Measurements from ENCODE around the gene MAMSTR.
"Not testable (repeated sequence)": the region's sequence is repeated elsewhere in the genome, so short reads cannot be mapped to it uniquely, and the experiment has no call there.

MAMSTR gene

DNA sequence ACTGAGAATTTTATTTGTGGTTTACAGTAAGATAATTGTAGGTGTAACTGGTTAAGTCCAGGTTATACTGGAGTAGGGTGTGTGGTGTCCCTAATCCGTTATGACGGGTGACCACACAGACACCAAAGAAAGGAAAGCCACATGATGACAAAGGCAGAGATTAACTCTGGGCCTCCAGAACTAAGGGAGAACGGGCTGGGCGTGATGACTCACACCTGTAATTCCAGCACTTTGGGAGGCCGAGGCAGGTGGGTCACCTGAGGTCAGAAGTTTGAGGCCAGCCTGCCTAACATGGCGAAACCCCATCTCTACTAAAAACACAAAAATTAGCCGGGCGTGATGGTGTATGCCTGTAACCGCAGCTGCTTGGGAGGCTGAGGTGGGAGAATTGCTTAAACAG lies 33.9 kb downstream of the MAMSTR start:
- DNase-seq = no peak

GRCh38 chr19:48683349-48683748 lies 36.2 kb downstream of the MAMSTR start:
- peak; percentile 25 for DNase-seq

DNA sequence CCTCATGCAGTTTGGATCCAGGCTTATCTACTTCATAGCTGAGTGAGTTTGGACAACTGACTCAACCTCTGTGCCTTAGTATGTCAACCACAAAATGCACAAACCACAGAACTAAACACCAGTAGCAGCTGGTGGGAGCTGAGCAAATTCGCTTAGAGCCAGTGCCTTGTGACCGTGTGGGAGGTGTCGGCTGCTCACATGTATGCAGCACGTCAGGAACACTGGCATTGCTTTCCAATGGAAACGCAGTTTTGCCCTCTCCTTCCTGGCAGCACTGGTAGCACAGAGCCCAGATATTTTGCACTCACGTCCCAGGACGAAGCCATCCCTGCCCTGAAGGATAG lies 38.4 kb downstream of the MAMSTR start:
- DNase-seq = peak; percentile 25

DNA sequence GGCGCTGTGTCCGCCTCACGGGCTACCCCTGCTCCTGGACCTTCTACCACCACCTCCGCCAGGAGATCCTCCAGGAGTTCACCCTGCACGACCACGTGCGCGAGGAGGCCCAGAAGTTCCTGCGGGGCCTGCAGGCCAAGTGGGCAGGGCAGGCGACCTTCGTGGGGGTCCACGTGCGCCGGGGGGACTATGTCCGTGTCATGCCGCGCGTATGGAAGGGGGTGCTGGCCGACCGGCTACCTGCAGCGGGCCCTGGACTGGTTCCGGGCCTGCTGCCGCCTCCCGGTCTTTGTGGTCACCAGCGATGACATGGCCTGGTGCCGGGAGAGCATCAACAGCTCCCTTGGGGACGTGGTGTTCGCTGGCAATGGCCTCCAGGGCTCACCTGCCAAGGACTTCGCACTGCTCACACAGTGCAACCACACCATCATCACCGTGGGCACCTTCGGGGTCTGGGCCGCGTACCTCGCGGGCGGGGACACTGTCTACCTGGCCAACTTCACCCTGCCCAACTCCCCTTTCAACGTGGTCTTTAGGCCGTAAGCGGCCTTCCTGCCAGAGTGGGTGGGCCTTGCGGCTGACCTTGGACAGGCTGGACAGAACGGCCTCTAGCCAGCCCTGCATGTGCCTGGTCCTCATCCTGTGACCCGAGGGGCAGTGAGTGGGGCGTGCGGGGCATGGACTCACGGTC lies 38.9 kb downstream of the MAMSTR start:
- DNase-seq = no peak

GRCh38 chr19:48680006-48680405 lies 39.5 kb downstream of the MAMSTR start:
- DNase-seq = not testable (repeated sequence)

- DNase-seq = no peak
Observed at GRCh38 chr19:48678201-48678600, 41.3 kb downstream of the MAMSTR start.

DNA sequence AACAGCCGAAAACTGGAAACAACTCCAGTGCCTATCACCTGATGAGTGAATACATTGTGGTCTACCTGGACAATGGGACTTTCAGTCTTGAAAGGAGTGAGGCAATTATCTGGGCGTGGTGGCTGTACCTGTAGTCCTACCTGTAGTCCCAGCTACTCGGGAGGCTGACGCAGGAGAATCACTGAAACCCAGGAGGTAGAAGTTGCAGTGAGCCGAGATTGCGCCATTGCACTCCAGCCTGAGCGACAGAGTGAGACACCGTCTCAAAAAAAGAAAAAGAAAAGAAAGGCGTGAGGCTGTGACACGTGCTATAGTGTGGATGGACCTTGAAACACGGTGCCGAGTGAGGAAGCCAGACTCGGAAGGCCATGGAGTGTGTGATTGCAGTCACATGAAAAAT lies 42.6 kb downstream of the MAMSTR start:
- no peak for DNase-seq

DNA sequence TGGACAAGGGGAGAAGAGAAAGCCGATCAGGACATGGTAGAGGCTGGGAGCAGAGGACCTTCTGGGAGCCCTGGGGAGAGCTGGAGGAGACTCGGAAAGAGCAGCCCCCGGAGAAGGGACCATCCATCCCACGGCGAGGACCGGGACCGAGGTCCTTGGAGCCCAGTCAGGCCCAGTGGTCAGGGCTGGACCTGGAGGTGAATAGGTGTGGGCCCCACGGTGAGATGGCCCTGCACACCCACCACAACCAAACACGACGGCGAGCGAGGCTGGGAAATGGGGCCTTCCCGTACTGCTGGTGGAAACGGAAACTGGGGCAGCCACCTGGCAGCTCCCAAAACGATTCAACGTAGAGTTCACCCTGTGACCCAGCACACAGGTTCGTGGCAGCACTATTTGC lies 43.0 kb downstream of the MAMSTR start:
- no peak for DNase-seq

GRCh38 chr19:48674921-48675824 lies 44.4 kb downstream of the MAMSTR start:
- peak; percentile 88 for DNase-seq

- DNase-seq = no peak
Observed at GRCh38 chr19:48674216-48674809, 45.2 kb downstream of the MAMSTR start.

GRCh38 chr19:48673436-48674100 lies 46.0 kb downstream of the MAMSTR start:
- no peak for DNase-seq

GRCh38 chr19:48672994-48673393 lies 46.5 kb downstream of the MAMSTR start, which contains the start of gene NTN5:
NTN5 (minus strand) TSS chr19:48673017; CDS start chr19:48670986, 2,031 bp downstream.
- no peak for DNase-seq

DNA sequence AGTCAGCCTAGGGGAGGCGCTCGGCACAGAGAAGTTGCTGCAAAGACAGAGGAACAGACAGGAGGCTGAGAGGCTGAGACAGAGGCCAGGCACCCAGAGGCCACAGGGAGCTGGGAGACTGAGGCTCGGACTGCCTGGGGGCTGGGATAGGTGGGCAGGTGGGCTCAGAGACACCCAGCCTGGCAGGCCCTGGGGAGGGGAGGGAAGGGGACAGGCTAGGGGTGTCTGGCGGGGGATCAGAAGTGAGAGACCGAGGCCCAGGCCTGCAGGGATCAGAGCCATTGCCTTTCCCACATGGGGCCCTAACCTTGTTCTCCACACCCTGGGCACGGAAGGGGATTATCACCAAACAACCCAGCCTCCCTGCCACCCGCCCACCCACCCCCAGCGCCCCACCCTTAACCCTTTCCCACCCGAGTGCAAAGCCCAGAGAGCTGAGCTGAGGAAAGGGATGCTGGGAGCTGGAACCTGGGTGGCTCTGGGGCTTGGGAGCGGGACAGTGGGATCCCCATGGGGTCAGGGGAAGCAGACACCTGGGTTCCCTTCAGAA lies 48.0 kb downstream of the MAMSTR start:
- DNase-seq = no peak

DNA sequence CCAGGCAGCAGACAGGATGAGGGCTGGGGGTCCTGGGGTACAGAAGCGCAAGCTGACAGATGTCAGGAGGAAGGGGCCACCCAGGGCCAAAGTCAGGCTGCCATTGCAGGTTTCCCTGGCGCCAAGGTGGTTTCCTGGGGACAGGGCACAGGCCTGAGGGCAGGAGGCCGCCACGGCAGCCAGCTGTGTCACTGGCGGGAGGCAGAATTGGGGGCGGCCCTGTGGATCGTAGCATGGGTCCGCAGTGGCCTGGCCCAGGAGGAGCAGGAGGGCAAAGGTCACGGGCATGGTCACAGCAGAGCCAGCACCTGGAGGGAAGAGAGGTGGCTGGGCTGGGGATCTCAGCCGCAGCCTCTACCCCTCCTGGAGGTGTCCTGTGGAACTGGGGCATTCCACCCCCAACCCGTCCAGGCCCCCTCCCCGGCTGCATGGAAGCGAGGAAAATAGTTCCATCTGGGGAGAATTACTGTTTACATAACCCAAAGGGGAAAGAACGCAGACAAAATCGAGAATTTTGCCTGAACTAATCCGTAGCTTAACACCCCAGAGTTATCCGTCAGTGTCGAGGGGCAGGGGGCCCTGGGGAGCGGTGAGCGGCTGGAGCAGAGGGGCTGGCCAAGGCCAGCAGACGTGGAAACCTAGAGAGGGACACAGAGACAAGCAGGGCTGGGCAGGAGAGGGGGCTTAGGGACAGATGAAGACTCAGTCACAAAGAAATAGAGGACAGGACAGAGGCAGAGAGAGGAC lies 48.7 kb downstream of the MAMSTR start:
- no peak for DNase-seq

DNA sequence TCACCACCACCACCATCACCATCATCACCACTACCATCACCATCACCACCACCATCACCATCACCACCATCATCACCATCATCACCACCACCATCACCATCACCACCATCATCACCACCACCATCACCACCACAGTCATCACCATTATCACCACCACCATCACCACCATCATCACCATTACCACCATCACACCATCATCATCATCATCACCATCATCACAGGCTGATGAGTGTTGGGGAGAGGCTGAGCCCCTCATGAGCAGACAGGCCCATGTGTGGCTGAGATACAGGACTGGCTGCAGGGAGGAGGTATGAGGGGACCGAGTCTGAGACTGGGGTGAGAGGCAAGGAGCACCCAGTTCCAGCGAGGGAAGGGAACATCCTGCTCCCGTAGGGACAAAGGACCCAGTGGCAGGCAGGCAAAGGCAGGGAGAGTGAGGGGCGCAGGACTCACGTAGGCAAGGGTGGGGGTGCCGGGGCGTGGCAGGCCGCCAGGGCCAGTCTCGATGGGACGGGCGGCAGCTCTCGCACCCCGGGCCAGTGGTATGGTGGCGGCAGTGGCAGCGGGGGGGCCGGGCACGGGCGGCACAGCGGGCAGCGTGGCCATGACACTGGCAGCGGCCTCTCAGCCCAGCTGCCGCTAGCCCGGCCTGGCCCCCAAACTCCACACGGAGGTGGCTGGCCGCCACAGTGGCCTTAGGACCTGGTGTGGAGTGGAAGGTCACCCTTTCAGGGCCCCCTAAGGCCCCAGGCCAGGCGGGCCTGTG lies 49.4 kb downstream of the MAMSTR start:
- DNase-seq = no peak

DNA sequence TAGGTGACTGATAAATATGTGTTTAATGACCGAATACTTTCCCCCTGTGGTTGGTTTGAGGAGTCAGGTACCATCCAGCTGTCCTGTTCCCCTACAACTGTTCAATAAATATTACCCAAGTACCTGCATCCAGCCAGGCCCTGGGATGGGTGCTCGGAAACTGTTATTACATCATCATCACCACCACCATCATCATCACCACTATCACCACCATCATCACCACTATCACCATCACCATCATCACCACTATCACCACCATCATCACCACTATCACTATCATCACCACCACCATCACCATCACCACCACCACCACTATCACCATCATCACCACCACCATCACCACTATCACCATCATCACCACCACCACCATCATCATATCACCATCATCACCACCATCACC lies 50.8 kb downstream of the MAMSTR start:
- no peak for DNase-seq

GRCh38 chr19:48668332-48668731 lies 51.2 kb downstream of the MAMSTR start:
- no peak for DNase-seq

DNA sequence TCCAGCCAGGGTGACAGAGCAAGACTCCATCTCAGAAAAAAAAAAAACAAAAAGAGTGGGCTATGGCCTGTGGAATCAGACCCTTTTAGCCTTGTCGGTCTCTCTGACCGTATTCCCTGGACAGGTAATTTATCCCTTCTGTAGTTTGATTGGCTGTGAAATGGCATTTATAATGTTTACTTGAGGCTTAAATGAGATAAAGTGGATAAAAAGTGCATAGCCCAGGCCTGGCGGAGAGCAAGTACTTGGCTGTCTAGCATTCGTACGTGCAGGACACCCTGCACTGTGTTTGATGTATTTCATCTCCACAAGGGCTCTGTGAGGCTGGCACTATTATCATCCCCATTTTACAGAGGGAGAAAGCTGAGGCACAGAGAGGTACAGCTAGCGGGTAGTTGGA lies 53.7 kb downstream of the MAMSTR start:
- no peak for DNase-seq

DNA sequence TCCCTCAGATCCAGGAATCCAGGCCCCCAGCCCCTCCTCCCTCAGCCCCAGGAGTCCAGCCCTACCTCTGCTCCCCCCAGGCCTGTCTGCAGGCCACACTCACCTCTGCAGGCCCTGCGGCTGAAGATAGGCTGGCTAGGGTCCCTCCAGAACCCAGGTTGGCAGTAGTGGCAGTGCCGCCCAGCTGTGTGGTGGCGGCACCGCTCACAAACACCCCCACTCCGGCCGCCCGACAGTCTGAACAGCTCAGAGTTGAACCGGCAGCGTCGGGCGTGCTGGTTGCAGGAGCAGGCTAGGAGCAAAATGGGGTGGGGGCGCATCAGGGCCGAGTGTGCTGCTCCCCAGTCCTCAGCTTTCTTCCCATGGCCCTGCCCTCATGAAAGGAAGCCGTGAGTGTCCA lies 55.0 kb downstream of the MAMSTR start:
- DNase-seq = no peak

- no peak for DNase-seq
Observed at GRCh38 chr19:48663667-48664066, 55.9 kb downstream of the MAMSTR start.
